ENCODE results near the gene CMA1. TPM values are rescaled to one million over a fixed set of nuclear protein-coding genes. Genes with fewer than 3 reads are reported as not detected.
"Not testable (repeated sequence)": the region's sequence is repeated elsewhere in the genome, so short reads cannot be mapped to it uniquely, and the experiment has no call there.

The CMA1 gene
- total RNA-seq, 6 experiments from 2014 or later = not detected

DNA sequence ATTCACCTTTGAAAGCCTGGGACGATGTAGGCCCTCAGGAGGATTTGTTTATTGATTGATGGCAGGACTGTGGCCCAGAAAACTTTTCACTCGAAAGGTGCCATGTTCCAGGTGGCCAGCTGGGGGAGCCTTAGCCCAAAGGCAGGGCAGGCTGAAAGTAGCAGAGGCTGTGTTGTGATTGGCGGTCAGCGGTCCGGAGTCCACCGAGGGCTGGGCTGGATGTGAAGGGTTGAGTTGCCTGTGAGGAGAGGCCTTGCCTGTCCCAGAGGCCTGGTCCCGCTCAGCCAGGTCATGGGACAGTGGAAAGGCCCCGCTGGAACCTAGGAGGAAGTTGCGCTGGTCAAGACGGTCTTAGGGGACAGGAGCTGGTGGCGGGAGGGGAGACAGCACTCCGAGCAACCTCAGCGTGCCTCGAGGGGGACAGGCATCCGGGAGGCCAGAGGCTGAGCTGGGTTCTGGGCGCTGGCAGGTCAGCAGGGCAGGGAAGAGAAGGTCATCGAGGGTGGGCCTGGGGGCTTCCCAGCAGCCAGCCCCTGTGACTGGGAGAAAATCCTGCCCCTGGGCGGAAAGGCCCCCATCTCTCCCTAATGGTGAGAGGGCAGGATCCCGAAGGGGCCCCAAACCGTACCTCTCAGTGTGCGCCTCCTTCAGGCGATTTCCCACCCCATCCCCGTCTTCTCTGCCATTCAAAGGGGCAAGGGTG, 26.3 kb downstream of the CMA1 start:
- Histone ChIP-seq H3K27ac (no peak overlapping the region), H3K27me3 (no peaks in the 10 kb centered on the region), H3K4me3 (no peak overlapping the region), H3K36me3 (no peaks in the 10 kb centered on the region), H3K4me1 (no peaks in the 10 kb centered on the region), H3K9me3 (no peaks in the 10 kb centered on the region)
- intact Hi-C loops (cut with DNase I) = no loop called here
- WGBS (ENCODE audit: insufficient coverage, low coverage, low lambda C conversion rate, missing lambda C conversion rate) = 68% methylated on average over 8 of the region's 23 CpGs
- DNase-seq (peak in 1 of 3 donors; percentile 59), ATAC-seq (peak; percentile 25 to 77 (median 63))
- TF ChIP-seq, protein P1, sequence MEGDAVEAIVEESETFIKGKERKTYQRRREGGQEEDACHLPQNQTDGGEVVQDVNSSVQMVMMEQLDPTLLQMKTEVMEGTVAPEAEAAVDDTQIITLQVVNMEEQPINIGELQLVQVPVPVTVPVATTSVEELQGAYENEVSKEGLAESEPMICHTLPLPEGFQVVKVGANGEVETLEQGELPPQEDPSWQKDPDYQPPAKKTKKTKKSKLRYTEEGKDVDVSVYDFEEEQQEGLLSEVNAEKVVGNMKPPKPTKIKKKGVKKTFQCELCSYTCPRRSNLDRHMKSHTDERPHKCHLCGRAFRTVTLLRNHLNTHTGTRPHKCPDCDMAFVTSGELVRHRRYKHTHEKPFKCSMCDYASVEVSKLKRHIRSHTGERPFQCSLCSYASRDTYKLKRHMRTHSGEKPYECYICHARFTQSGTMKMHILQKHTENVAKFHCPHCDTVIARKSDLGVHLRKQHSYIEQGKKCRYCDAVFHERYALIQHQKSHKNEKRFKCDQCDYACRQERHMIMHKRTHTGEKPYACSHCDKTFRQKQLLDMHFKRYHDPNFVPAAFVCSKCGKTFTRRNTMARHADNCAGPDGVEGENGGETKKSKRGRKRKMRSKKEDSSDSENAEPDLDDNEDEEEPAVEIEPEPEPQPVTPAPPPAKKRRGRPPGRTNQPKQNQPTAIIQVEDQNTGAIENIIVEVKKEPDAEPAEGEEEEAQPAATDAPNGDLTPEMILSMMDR (IDR thresholded peaks at IDR 0.05) = peak; percentile 21 to 47 (median 30)
- no peak for TF ChIP-seq POLR2A (IDR thresholded peaks at IDR 0.05)

GRCh38 chr14:24479999-24480398, 28.1 kb downstream of the CMA1 start:
- H3K4me3 ChIP-seq; DNase-seq; H3K4me1 ChIP-seq; H3K27me3 ChIP-seq; H3K27ac ChIP-seq; ATAC-seq; intact Hi-C loops (cut with DNase I); H3K9me3 ChIP-seq; H3K36me3 ChIP-seq: not testable (repeated sequence)
- WGBS (ENCODE audit: insufficient coverage, low coverage, low lambda C conversion rate, missing lambda C conversion rate) = 43% methylated on average over 1 of the region's 1 CpG

- Histone ChIP-seq H3K27ac (no peak overlapping the region), H3K9me3 (no peaks in the 10 kb centered on the region), H3K4me3 (no peak overlapping the region), H3K36me3 (no peaks in the 10 kb centered on the region), H3K4me1 (no peaks in the 10 kb centered on the region), H3K27me3 (no peaks in the 10 kb centered on the region)
- no peak for TF ChIP-seq POLR2A (IDR thresholded peaks at IDR 0.05)
- TF ChIP-seq, protein P1 (IDR thresholded peaks at IDR 0.05) = no peak
- no peak for ATAC-seq
- intact Hi-C loops (cut with DNase I) = no loop called here
- 73% methylated on average over 3 of the region's 4 CpGs for WGBS (ENCODE audit: insufficient coverage, low coverage, low lambda C conversion rate, missing lambda C conversion rate)
- no peak for DNase-seq
Observed at GRCh38 chr14:24475261-24475660, 32.8 kb downstream of the CMA1 start.

DNA sequence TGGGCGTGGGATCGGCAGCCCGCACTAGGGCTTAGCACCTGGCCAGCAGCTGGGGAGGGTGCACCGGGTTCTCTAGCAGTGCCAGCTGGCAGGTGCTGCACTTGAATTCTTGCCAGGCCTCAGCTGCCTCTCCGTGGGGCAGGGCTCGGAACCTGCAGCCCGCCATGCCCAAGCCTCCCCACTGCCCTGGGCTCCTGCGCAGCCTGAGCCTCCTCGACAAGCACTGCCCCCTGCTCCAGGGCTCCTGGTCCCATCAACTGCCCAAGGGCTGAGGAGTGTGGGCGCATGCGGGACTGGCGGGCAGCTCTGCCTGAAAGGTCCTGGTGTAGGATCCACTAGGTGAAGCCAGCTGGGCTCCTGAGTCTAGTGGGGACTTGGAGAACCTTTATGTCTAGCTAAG, 34.9 kb downstream of the CMA1 start:
- no peaks in the 10 kb centered on the region for H3K9me3 ChIP-seq
- H3K36me3 ChIP-seq = no peaks in the 10 kb centered on the region
- no CpG with 5 or more reads among the region's 12 CpGs for WGBS (ENCODE audit: insufficient coverage, low coverage, low lambda C conversion rate, missing lambda C conversion rate)
- intact Hi-C loops (cut with DNase I) = no loop called here
- no peaks in the 10 kb centered on the region for H3K4me1 ChIP-seq
- H3K27ac ChIP-seq = no peak overlapping the region
- H3K4me3 ChIP-seq = no peak overlapping the region
- TF ChIP-seq, protein P1 (IDR thresholded peaks at IDR 0.05) = no peak
- no peak for TF ChIP-seq POLR2A (IDR thresholded peaks at IDR 0.05)
- H3K27me3 ChIP-seq = no peaks in the 10 kb centered on the region
- ATAC-seq (no peak), DNase-seq (no peak)

GRCh38 chr14:24470450-24470849, 37.6 kb downstream of the CMA1 start:
- ATAC-seq; H3K4me3 ChIP-seq; H3K9me3 ChIP-seq; intact Hi-C loops (cut with DNase I); H3K4me1 ChIP-seq; H3K27ac ChIP-seq; H3K27me3 ChIP-seq; H3K36me3 ChIP-seq; DNase-seq: not testable (repeated sequence)
- WGBS (ENCODE audit: insufficient coverage, low coverage, low lambda C conversion rate, missing lambda C conversion rate) = 80% methylated on average over 2 of the region's 2 CpGs
